ENCODE results near the gene GRIK4.

DNA sequence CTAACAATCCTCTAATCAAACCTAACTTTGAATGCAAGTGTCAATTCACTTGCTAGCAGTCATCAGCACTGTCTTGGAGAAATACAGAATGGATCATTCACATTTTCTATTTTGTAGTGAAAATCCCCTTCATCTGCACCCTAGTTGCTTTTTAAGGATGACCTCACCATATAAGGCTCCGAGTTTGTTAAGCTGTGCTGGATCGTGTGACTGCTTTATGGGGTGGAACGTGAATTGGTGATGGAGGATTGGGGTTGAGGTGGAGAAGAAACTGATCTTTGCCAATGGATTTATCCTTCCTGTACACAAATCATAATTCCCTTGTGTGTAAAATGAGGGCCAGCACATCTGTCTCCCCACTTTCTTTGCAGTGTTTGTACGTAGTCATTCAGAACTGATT lies 426.7 kb downstream of the GRIK4 start:
- TF ChIP-seq, protein P1, sequence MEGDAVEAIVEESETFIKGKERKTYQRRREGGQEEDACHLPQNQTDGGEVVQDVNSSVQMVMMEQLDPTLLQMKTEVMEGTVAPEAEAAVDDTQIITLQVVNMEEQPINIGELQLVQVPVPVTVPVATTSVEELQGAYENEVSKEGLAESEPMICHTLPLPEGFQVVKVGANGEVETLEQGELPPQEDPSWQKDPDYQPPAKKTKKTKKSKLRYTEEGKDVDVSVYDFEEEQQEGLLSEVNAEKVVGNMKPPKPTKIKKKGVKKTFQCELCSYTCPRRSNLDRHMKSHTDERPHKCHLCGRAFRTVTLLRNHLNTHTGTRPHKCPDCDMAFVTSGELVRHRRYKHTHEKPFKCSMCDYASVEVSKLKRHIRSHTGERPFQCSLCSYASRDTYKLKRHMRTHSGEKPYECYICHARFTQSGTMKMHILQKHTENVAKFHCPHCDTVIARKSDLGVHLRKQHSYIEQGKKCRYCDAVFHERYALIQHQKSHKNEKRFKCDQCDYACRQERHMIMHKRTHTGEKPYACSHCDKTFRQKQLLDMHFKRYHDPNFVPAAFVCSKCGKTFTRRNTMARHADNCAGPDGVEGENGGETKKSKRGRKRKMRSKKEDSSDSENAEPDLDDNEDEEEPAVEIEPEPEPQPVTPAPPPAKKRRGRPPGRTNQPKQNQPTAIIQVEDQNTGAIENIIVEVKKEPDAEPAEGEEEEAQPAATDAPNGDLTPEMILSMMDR (IDR thresholded peaks at IDR 0.05), result no peak
- TF ChIP-seq POLR2A (IDR thresholded peaks at IDR 0.05), result no peak
